OCI-LY3 (cell line): ENCODE results near the gene MXI1.

Source experiments
- EZH2phosphoT487 ChIP-seq: fragments of 200-600 bp; shearing (Covaris generic); IDR thresholded peaks from 2 replicates; pipeline ENCODE4 v1.6.1; 2018; ENCODE audit warnings: antibody characterized with exemption, mixed run types, low read depth
- TF ChIP-seq, protein P1 (sequence below): fragments of 200-600, 300-600 bp; sonication (generic); IDR thresholded peaks from 2 replicates; pipeline ENCODE4 v1.5.1; 2014; ENCODE audit warnings: antibody characterized with exemption, low read length, low read depth

- TF ChIP-seq, protein P1, sequence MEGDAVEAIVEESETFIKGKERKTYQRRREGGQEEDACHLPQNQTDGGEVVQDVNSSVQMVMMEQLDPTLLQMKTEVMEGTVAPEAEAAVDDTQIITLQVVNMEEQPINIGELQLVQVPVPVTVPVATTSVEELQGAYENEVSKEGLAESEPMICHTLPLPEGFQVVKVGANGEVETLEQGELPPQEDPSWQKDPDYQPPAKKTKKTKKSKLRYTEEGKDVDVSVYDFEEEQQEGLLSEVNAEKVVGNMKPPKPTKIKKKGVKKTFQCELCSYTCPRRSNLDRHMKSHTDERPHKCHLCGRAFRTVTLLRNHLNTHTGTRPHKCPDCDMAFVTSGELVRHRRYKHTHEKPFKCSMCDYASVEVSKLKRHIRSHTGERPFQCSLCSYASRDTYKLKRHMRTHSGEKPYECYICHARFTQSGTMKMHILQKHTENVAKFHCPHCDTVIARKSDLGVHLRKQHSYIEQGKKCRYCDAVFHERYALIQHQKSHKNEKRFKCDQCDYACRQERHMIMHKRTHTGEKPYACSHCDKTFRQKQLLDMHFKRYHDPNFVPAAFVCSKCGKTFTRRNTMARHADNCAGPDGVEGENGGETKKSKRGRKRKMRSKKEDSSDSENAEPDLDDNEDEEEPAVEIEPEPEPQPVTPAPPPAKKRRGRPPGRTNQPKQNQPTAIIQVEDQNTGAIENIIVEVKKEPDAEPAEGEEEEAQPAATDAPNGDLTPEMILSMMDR, result no peak
- no peak for TF ChIP-seq EZH2phosphoT487
Observed at GRCh38 chr10:110169586-110169985, 37.8 kb upstream of the MXI1 start.
